Keratinocyte (primary cell): ENCODE results near the gene ARNT2. TPM values are rescaled to one million over a fixed set of nuclear protein-coding genes. Genes with fewer than 3 reads are reported as not detected.

Source experiments
- DNase-seq: peaks from one replicate; pipeline ENCODE4 v3.0.0-alpha.2; 2011; ENCODE audit warnings: low read depth, missing footprints, low spot score
- FAIRE-seq: peaks from 2 replicates; lab custom pipeline; 2011; peaks lifted over from hg19 to GRCh38; lab: Jason Lieb, UNC
- H2AFZ ChIP-seq: 2 replicates; pipeline ENCODE4 v1.6.0; 2012; ENCODE audit warnings: low read length, control low read depth, inconsistent platforms; ENCODE audit not compliant: control insufficient read depth
- H3K27ac ChIP-seq: 2 replicates; pipeline ENCODE4 v1.5.1; 2011; ENCODE audit warnings: low read length; ENCODE audit not compliant: control insufficient read depth, insufficient read depth
- H3K27me3 ChIP-seq: 3 replicates; pipeline ENCODE4 v1.6.0; 2011; ENCODE audit warnings: low read length; ENCODE audit not compliant: control insufficient read depth, insufficient read depth; ENCODE audit errors: extremely low read depth
- H3K36me3 ChIP-seq, 2 experiments: 2 replicates in 1 of 2; 3 replicates in 1 of 2; pipeline ENCODE4 v1.5.1; 2011; ENCODE audit warnings: low read length in 2 of 2, mild to moderate bottlenecking in 1 of 2; ENCODE audit not compliant: control insufficient read depth in 2 of 2, insufficient read depth in 2 of 2; ENCODE audit errors: extremely low read depth in 1 of 2
- H3K4me1 ChIP-seq: 3 replicates; pipeline ENCODE4 v1.5.1; 2011; ENCODE audit warnings: low read length; ENCODE audit not compliant: control insufficient read depth, insufficient read depth; ENCODE audit errors: extremely low read depth
- H3K4me2 ChIP-seq: 3 replicates; pipeline ENCODE4 v1.6.0; 2011; ENCODE audit warnings: low read depth, low read length; ENCODE audit not compliant: control insufficient read depth, insufficient read depth; ENCODE audit errors: extremely low read depth
- H3K4me3 ChIP-seq, 3 experiments: fragments of 200-600 bp in 1 of 3; sonication (generic) in 1 of 3; 2 replicates in 2 of 3; 3 replicates in 1 of 3; pipeline ENCODE4 v1.5.1; 2011 to 2016; ENCODE audit warnings: low read length in 3 of 3, mild to moderate bottlenecking in 3 of 3, control low read depth in 2 of 3, inconsistent platforms in 1 of 3, low read depth in 1 of 3, mixed read lengths in 1 of 3, mixed run types in 1 of 3, moderate library complexity in 1 of 3; ENCODE audit not compliant: control insufficient read depth in 2 of 3, insufficient read depth in 2 of 3; ENCODE audit errors: extremely low read depth in 1 of 3
- H3K79me2 ChIP-seq: 2 replicates; pipeline ENCODE4 v1.6.0; 2012; ENCODE audit warnings: low read length; ENCODE audit not compliant: control insufficient read depth, insufficient read depth
- H3K9ac ChIP-seq: 3 replicates; pipeline ENCODE4 v1.6.0; 2011; ENCODE audit warnings: low read length; ENCODE audit not compliant: control insufficient read depth, insufficient read depth; ENCODE audit errors: extremely low read depth
- H3K9me1 ChIP-seq: 3 replicates; pipeline ENCODE4 v1.6.0; 2011; ENCODE audit warnings: low read length; ENCODE audit not compliant: control insufficient read depth, insufficient read depth; ENCODE audit errors: extremely low read depth
- H3K9me3 ChIP-seq: 2 replicates; pipeline ENCODE4 v1.5.1; 2012; ENCODE audit warnings: low read depth, low read length; ENCODE audit not compliant: control insufficient read depth
- H4K20me1 ChIP-seq: 3 replicates; pipeline ENCODE4 v1.6.0; 2011; ENCODE audit warnings: low read length; ENCODE audit not compliant: control insufficient read depth, insufficient read depth; ENCODE audit errors: extremely low read depth
- EZH2 ChIP-seq: IDR thresholded peaks from one replicate; pipeline ENCODE4 v1.6.1; 2012; ENCODE audit warnings: inconsistent platforms, mild to moderate bottlenecking, low read length, moderate library complexity
- dilution Hi-C: fragments of 300-500 bp; cut with MboI; formaldehyde crosslinking; loops from one replicate; pipeline ENCODE4 v1.7.0; 2020; ENCODE audit warnings: low sequenced_read_pairs; ENCODE audit not compliant: extremely low pct_ligation_motif_present
- polyA plus RNA-seq, 5 experiments: library from polyadenylated mRNA; depleted of rRNA in 3 of 5; stranded (reverse) in 3 of 5; stranded (forward) in 1 of 5; unstranded in 1 of 5; fragments of >200 nt; gene quantifications; 1 replicate in 1 of 5; 2 replicates in 3 of 5; 3 replicates in 1 of 5; pipeline versions ENCODE4 v1.2.1 to v1.2.3, GENCODE V29; 2011 to 2012; ENCODE audit warnings: missing spikeins in 2 of 5, low read depth in 1 of 5, low replicate concordance in 1 of 5
- TF ChIP-seq, protein P1 (sequence below), 3 experiments: IDR thresholded peaks in 1 of 3; conservative IDR thresholded peaks in 1 of 3; optimal IDR thresholded peaks in 1 of 3; 2 replicates in 2 of 3; 3 replicates in 1 of 3; pipeline versions ENCODE3 to v1.5.1; 2011; ENCODE audit warnings: low read length in 3 of 3, mild to moderate bottlenecking in 3 of 3, moderate library complexity in 2 of 3, control low read depth in 1 of 3, inconsistent platforms in 1 of 3; ENCODE audit not compliant: insufficient read depth in 2 of 3; ENCODE audit errors: extremely low read depth in 1 of 3

The ARNT2 gene
- polyA plus RNA-seq, 1 donor (not counting 4 experiments of a cell fraction or from before 2014, with no cell fraction given), result 0.16 TPM

DNA sequence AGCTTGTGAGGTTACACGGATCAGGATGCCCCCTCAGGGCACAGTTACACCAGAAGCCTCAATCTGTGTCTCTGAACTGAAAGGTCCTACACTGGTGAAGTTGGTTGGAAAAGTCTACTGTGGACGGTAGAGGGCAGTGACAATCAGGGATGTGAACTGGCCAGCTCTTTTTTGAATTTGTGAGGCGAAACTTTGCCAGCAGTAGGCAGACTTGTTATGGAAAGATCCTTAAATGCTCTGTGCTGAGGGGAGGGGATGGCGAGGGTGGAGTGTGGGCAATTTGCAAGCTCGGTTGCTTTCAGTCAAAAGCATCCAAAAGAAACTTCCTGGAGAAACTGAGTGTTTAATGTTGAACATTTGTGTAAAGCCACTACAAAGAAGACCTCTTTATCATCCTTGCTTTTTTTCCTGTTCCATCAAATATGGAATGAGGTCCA lies 163.6 kb downstream of the ARNT2 start:
- Histone ChIP-seq H3K27me3 (no peaks in the 10 kb centered on the region), H4K20me1 (no peaks in the 10 kb centered on the region), H3K4me3 (no peak overlapping the region), H2AFZ (no peak overlapping the region), H3K9me3 (no peaks in the 10 kb centered on the region), H3K4me1 (peaks cover 15% of the 10 kb centered on the region), H3K36me3 (no peaks in the 10 kb centered on the region), H3K27ac (no peak overlapping the region), H3K4me2 (no peak overlapping the region), H3K9me1 (no peaks in the 10 kb centered on the region), H3K9ac (no peak overlapping the region), H3K79me2 (no peaks in the 10 kb centered on the region)
- dilution Hi-C loops, result no loop called here
- FAIRE-seq, result peak; percentile 85
- DNase-seq, result peak; percentile 32
- TF ChIP-seq, protein P1, sequence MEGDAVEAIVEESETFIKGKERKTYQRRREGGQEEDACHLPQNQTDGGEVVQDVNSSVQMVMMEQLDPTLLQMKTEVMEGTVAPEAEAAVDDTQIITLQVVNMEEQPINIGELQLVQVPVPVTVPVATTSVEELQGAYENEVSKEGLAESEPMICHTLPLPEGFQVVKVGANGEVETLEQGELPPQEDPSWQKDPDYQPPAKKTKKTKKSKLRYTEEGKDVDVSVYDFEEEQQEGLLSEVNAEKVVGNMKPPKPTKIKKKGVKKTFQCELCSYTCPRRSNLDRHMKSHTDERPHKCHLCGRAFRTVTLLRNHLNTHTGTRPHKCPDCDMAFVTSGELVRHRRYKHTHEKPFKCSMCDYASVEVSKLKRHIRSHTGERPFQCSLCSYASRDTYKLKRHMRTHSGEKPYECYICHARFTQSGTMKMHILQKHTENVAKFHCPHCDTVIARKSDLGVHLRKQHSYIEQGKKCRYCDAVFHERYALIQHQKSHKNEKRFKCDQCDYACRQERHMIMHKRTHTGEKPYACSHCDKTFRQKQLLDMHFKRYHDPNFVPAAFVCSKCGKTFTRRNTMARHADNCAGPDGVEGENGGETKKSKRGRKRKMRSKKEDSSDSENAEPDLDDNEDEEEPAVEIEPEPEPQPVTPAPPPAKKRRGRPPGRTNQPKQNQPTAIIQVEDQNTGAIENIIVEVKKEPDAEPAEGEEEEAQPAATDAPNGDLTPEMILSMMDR (optimal IDR thresholded peaks at IDR 0.05 in 1 of 3, IDR thresholded peaks at IDR 0.05 in 1 of 3, conservative IDR thresholded peaks at IDR 0.05 in 1 of 3; ENCODE audit: extremely low read depth in 1 of 3, insufficient read depth in 2 of 3, low read length in 3 of 3), result peak; percentile 75 to 90 (median 88)
- TF ChIP-seq EZH2, result no peak

DNA sequence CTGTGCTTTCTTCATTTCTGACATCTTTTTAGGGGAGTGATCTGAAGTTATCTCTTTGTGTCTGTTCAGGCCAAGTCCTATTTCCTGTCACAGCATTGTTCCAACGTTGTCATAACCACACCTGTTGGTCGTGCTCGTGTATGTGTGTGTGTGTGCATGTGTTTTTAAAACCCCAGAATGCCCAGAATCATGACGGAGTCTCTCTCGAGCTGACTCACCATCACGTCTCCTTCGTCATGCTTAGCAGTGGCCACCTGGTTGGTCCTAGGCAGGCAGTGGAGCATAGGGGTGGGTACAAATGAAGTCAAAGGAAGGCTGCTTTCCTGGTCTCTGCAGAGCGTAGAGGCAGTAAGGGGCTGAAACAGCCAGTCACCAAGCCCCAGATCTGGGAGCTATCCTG lies 164.1 kb downstream of the ARNT2 start:
- Histone ChIP-seq H3K36me3 (no peaks in the 10 kb centered on the region), H3K4me2 (no peak overlapping the region), H3K4me1 (peaks cover 15% of the 10 kb centered on the region), H3K4me3 (no peak overlapping the region), H3K9me1 (no peaks in the 10 kb centered on the region), H3K9me3 (no peaks in the 10 kb centered on the region), H3K9ac (no peak overlapping the region), H3K27me3 (no peaks in the 10 kb centered on the region), H3K27ac (no peak overlapping the region), H3K79me2 (no peaks in the 10 kb centered on the region), H4K20me1 (no peaks in the 10 kb centered on the region), H2AFZ (peak overlapping the region; percentile 12)
- dilution Hi-C loops, result no loop called here
- DNase-seq (peak; percentile 60), FAIRE-seq (no peak)
- no peak for TF ChIP-seq EZH2
- TF ChIP-seq, protein P1 (optimal IDR thresholded peaks at IDR 0.05 in 1 of 3, IDR thresholded peaks at IDR 0.05 in 1 of 3, conservative IDR thresholded peaks at IDR 0.05 in 1 of 3; ENCODE audit: extremely low read depth in 1 of 3, insufficient read depth in 2 of 3, low read length in 3 of 3), result no peak
